K562 (cell line): ENCODE data around the gene LRMDA.
"Not testable (repeated sequence)": the region's sequence is repeated elsewhere in the genome, so short reads cannot be mapped to it uniquely, and the experiment has no call there.

Experiments used
- CTCF ChIP-seq, 3 experiments: IDR thresholded peaks in 2 of 3; conservative IDR thresholded peaks in 1 of 3; 2 replicates each; pipeline ENCODE4 v1.5.1; 2011 to 2012; ENCODE audit warnings: low read length in 3 of 3, mild to moderate bottlenecking in 3 of 3, control low read depth in 2 of 3, improper control_type of control experiment in 1 of 3, inconsistent platforms in 1 of 3, low read depth in 1 of 3, mixed read lengths in 1 of 3, moderate library complexity in 1 of 3; ENCODE audit not compliant: insufficient read depth in 2 of 3
- MYC ChIP-seq, 2 experiments: fragments of 250-450 bp in 1 of 2; sonication (Bioruptor Pico) in 1 of 2; IDR thresholded peaks; 2 replicates each; pipeline versions ENCODE4 v1.5.1 to v1.6.1; 2012 to 2021; ENCODE audit warnings: low read depth in 2 of 2, borderline replicate concordance in 1 of 2, improper control_type of control experiment in 1 of 2, low read length in 1 of 2, mild to moderate bottlenecking in 1 of 2, moderate library complexity in 1 of 2
- PHF20 ChIP-seq: fragments of 450-650 bp; IDR thresholded peaks from 2 replicates; pipeline ENCODE4 v1.6.1; 2018; ENCODE audit not compliant: partially characterized antibody
- RAD51 ChIP-seq: fragments of 450-650 bp; IDR thresholded peaks from 2 replicates; pipeline ENCODE4 v1.7.1; 2016; ENCODE audit warnings: low read depth, mild to moderate bottlenecking, borderline replicate concordance
- ZNF239 ChIP-seq: fragments of 250-450 bp; sonication (Bioruptor Pico); IDR thresholded peaks from 2 replicates; pipeline ENCODE4 v1.4.0; 2020; ENCODE audit warnings: mild to moderate bottlenecking

GRCh38 chr10:75605795-75606194 is 174.4 kb downstream of the LRMDA start:
- not testable (repeated sequence) for TF ChIP-seq MYC (IDR thresholded peaks at IDR 0.05; ENCODE audit: low read depth, low read length); MYC (CRISPR knock-in tag; IDR thresholded peaks at IDR 0.05; ENCODE audit: borderline replicate concordance, low read depth); CTCF (IDR thresholded peaks at IDR 0.05 in 2 of 3, conservative IDR thresholded peaks at IDR 0.05 in 1 of 3; ENCODE audit: insufficient read depth in 2 of 3, low read depth in 1 of 3, low read length in 3 of 3); ZNF239; PHF20; RAD51
